C4-2B (cell line): Measurements from ENCODE around the gene XPNPEP2.

Experiments used
- ZFX ChIP-seq: fragments of 450-650 bp; IDR thresholded peaks from 2 replicates; pipeline ENCODE4 v1.6.1; 2017
- TF ChIP-seq, protein P1 (sequence below): fragments of 450-650 bp; conservative IDR thresholded peaks from 2 replicates; pipeline ENCODE4 v1.5.1; 2017; ENCODE audit warnings: mild to moderate bottlenecking

GRCh38 chrX:129785160-129785947 is 46.6 kb downstream of the XPNPEP2 start:
- TF ChIP-seq, protein P1, sequence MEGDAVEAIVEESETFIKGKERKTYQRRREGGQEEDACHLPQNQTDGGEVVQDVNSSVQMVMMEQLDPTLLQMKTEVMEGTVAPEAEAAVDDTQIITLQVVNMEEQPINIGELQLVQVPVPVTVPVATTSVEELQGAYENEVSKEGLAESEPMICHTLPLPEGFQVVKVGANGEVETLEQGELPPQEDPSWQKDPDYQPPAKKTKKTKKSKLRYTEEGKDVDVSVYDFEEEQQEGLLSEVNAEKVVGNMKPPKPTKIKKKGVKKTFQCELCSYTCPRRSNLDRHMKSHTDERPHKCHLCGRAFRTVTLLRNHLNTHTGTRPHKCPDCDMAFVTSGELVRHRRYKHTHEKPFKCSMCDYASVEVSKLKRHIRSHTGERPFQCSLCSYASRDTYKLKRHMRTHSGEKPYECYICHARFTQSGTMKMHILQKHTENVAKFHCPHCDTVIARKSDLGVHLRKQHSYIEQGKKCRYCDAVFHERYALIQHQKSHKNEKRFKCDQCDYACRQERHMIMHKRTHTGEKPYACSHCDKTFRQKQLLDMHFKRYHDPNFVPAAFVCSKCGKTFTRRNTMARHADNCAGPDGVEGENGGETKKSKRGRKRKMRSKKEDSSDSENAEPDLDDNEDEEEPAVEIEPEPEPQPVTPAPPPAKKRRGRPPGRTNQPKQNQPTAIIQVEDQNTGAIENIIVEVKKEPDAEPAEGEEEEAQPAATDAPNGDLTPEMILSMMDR, result no peak
- no peak for TF ChIP-seq ZFX
